Right renal pelvis (tissue), 4 donors: Measurements from ENCODE around the gene SMOC2. TPM values are rescaled to one million over a fixed set of nuclear protein-coding genes. Genes with fewer than 3 reads are reported as not detected.

Experiments
- DNase-seq, 4 donors: peaks; one replicate each; pipeline ENCODE4 v3.0.0-alpha.2; 2013; ENCODE audit warnings: low read depth in 4 of 4, low spot score in 3 of 4, missing footprints in 1 of 4
- polyA plus RNA-seq, 4 donors: library from polyadenylated mRNA; unstranded; fragments of 120-200 nt; gene quantifications; one replicate each; pipeline ENCODE4 v1.2.1, GENCODE V29; 2013; ENCODE audit not compliant: insufficient read length in 4 of 4

The SMOC2 gene
- polyA plus RNA-seq, 4 donors, result 23.5 to 36.5 (median 30.9) TPM

GRCh38 chr6:168616816-168617765, 176.1 kb downstream of the SMOC2 start:
- no peak for DNase-seq

- DNase-seq, result no peak
Observed at GRCh38 chr6:168618546-168619315, 177.7 kb downstream of the SMOC2 start.

- no peak for DNase-seq
Observed at GRCh38 chr6:168619560-168620314, 178.8 kb downstream of the SMOC2 start.

DNA sequence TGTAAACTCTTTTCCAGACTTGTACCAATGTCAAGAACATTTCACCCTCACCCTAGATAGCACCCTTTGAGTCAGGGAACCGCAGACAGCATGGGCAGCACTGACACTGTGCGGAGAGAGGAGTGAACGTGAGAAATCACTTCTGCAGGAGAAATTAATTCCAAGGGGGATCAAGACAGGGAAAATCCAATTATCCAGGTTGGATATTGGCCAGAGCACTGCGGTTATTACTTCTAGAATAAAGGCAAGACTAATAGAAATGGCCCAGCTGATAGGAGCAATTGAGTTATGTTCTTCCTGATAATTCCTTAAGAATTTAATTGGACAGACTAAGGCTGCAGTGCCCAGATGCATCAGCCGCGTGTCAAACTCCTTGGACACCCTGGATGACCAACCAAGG, 179.6 kb downstream of the SMOC2 start:
- DNase-seq, result no peak

GRCh38 chr6:168623736-168624135, 182.8 kb downstream of the SMOC2 start:
- no peak for DNase-seq

DNA sequence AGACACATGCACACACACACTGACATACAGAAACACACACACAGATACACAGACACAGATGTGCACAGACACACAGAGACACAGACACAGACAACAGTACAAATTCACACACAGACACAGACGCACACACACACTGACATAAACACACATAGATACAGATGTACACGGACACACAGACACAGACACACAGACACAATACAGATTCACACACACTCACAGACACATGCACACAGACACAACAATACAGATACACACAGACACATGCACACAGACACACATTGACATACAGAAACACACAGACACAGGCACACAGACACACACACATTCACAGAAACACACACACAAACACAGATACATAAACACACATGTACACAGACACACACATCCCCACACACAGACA, 183.6 kb downstream of the SMOC2 start:
- no peak for DNase-seq

- no peak for DNase-seq
Observed at GRCh38 chr6:168624948-168625347, 184.0 kb downstream of the SMOC2 start.

DNA sequence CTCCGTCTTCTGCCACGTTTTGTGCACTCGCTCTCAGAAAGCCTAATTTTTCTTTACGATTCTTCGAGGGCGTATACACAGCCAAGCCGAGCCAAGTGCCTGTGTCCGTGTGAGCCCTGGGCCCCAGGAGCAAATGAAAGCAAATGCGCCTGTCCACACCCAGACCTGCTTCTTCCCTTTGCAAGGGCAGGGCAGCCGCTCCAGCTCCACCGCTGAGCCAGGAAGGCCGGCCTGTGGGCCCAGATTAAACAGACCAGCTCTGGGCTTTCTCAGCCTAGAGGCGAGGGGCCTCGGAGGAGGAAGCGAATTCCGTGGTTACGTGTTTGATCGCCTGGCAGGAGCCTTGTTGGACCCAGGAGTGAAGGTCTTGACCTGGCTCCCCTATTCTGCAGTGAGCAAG, 184.6 kb downstream of the SMOC2 start:
- DNase-seq, result no peak

DNA sequence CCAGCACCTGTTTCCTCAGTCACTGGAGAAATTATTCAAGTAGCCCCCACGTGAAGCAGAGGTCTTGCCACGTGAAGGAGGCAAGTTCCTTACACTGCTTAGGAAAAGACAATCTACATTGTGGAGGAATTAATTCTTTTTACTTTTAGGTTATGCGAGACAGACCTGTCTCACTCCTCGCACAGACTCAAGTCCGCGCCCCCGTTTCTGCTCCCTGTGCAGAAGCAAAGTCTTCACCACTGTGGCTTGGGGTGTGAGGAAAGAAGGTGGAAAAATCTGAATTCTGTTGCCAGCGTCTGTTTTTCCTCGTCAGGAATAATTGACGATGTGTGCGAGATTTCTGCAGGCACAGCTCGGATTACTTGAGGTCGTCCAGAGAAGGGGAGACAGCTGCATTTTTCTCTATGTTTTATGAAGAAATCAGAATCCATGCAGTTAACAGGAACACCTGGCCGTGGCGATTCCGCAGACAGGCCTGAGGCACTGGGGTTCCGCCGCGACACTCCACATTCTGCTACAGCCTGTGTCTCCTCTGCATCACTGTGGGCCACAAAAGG, 185.1 kb downstream of the SMOC2 start:
- no peak for DNase-seq

- DNase-seq, result no peak
Observed at GRCh38 chr6:168627506-168628175, 186.7 kb downstream of the SMOC2 start.

DNA sequence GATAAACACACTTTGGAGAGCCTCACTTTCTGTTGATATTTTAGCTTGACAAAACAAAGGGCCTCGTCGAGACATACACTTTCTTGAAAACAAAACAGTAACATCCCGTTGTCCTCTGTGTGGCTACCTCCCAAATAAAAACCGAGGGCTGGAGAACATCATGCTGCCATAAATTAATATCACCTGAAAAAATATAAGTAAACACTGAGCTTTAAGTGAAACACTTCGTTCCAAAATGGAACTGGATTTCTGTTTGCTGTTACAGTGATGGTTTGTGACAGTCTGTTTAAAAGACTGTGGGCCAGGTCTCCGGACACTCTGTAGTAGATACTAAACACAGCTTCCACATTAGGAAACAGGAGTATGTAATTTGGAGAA, 187.2 kb downstream of the SMOC2 start:
- DNase-seq, result no peak

- DNase-seq, result no peak
Observed at GRCh38 chr6:168628732-168629245, 187.8 kb downstream of the SMOC2 start.

DNA sequence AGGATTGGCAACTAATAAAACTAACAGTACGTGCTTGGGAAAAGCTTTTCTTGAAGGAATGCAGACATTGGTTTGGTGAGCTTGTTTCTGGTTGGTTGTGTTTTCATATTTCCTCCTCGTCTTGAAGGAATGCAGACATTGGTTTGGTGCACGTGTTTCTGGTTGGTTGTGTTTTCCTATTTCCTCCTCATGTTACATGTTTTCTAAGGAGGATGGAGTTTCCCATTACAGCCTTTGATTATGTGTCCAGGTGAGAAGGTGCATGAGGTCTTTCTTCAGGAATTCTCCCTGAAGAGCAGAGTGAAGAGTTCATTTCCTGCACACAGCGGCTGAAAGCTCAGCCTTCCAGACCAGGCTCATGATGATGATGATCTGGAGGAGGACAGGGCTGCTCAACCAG, 190.6 kb downstream of the SMOC2 start:
- DNase-seq, result no peak

GRCh38 chr6:168632694-168633093, 191.7 kb downstream of the SMOC2 start:
- no peak for DNase-seq

- DNase-seq, result peak in 3 of 4 donors; percentile 49 to 72 (median 68)
Observed at GRCh38 chr6:168634541-168635328, 193.8 kb downstream of the SMOC2 start.

DNA sequence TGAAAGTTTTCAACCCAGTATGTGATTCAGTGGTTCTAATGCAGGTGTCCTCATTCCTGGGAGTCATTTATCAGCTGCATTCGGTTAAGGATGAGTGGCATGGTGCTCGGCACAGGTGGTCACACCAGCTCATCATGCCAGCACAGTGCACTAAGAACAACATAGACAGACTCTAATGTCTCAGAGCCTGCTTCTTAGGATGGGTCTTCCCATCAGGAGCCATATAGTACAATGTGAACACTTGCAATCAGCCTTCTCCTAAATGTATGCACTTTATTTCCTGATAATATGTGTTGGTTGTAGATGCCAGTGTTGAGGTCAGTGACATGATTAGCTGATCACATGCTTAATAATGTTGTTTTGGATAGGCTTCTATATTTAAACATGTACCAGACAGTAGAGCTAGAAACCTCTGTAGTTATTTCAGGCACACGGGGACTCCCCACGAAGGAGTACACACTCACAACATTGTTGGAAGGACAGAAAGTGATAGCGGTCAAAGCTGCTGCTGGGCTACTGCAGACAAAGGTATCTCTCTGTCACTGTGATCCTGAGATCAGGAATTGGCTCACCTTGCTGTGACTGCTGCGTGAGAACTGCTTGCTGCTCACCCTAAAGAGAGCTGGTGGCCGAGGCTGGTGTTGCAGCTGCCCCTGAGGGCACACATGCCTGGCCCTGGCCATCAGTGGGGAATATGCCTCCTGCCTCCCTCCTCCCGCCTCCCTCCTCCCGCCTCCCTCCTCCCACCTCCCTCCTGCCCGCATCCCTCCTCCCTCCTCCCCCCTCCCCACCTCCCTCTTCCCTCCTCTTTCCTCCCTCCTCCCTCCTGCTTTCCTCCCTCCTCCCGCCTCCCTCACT, 195.4 kb downstream of the SMOC2 start:
- DNase-seq, result no peak

DNA sequence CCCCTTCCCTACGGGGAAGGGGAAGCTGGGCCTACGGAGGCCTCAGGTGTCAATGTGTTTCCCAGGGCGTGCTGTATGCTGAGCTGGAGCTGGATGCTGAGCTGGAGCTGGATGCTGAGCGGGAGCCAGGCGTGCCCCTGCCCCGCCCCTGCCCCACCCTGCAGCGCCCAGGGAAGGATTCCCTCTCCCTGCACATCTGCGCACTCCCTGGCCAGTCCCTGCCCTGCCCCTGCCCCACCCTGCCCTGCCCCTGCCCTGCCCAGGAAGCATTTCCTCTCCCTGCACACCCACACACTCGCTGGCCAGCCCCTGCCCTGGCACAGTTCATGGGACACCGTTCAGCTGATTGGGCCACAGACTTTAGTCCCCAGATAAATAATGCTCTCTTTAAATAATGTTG, 196.8 kb downstream of the SMOC2 start:
- no peak for DNase-seq
